Trophoblast cell (in vitro differentiated cells and primary cell): ENCODE data around the gene FHOD3.

Experiments used
- DNase-seq, 2 donors: peaks; one replicate each; pipeline ENCODE4 v3.0.0-alpha.2; 2016
- H2AFZ ChIP-seq: 2 replicates; pipeline ENCODE4 v1.6.1; 2013; ENCODE audit warnings: low read length, moderate library complexity, mild to moderate bottlenecking; ENCODE audit not compliant: insufficient read depth, poor library complexity
- H2AK5ac ChIP-seq: 2 replicates; pipeline ENCODE4 v1.6.1; 2013; ENCODE audit warnings: mild to moderate bottlenecking, low read length
- H2BK120ac ChIP-seq: 2 replicates; pipeline ENCODE4 v1.6.1; 2013; ENCODE audit warnings: low read length, mild to moderate bottlenecking, moderate library complexity; ENCODE audit not compliant: insufficient read depth, poor library complexity
- H2BK12ac ChIP-seq: 2 replicates; pipeline ENCODE4 v1.6.1; 2013; ENCODE audit warnings: mild to moderate bottlenecking, low read length, moderate library complexity
- H2BK5ac ChIP-seq: 2 replicates; pipeline ENCODE4 v1.6.1; 2013; ENCODE audit warnings: low read length, low read depth, moderate library complexity, mild to moderate bottlenecking; ENCODE audit not compliant: poor library complexity
- H3K14ac ChIP-seq: 2 replicates; pipeline ENCODE4 v1.6.1; 2013; ENCODE audit warnings: mild to moderate bottlenecking, low read length
- H3K18ac ChIP-seq: 2 replicates; pipeline ENCODE4 v1.6.1; 2013; ENCODE audit warnings: mild to moderate bottlenecking, low read length
- H3K23ac ChIP-seq: 2 replicates; pipeline ENCODE4 v1.6.1; 2013; ENCODE audit warnings: low read length
- H3K27ac ChIP-seq: 2 replicates; pipeline ENCODE4 v1.5.1; 2013; ENCODE audit warnings: low read depth, mild to moderate bottlenecking, inconsistent platforms, low read length, moderate library complexity
- H3K27me3 ChIP-seq: 2 replicates; pipeline ENCODE4 v1.6.1; 2013; ENCODE audit warnings: inconsistent platforms, mild to moderate bottlenecking, low read length, moderate library complexity; ENCODE audit not compliant: insufficient read depth
- H3K36me3 ChIP-seq, 2 experiments: 1 replicate in 1 of 2; 2 replicates in 1 of 2; pipeline ENCODE4 v1.6.1; 2013; ENCODE audit warnings: low read length in 2 of 2, mild to moderate bottlenecking in 2 of 2, moderate library complexity in 1 of 2; ENCODE audit not compliant: insufficient read depth in 2 of 2, control insufficient read depth in 1 of 2
- H3K4ac ChIP-seq: 2 replicates; pipeline ENCODE4 v1.6.1; 2013; ENCODE audit warnings: low read depth, mild to moderate bottlenecking, low read length, moderate library complexity
- H3K4me1 ChIP-seq, 2 experiments: 1 replicate in 1 of 2; 2 replicates in 1 of 2; pipeline ENCODE4 v1.6.1; 2013; ENCODE audit warnings: low read length in 2 of 2, mild to moderate bottlenecking in 2 of 2, moderate library complexity in 1 of 2; ENCODE audit not compliant: insufficient read depth in 2 of 2, control insufficient read depth in 1 of 2
- H3K4me2 ChIP-seq: 2 replicates; pipeline ENCODE4 v1.6.1; 2013; ENCODE audit warnings: inconsistent platforms, mild to moderate bottlenecking, low read length, moderate library complexity
- H3K4me3 ChIP-seq: 2 replicates; pipeline ENCODE4 v1.5.1; 2013; ENCODE audit warnings: mild to moderate bottlenecking, low read depth, low read length, inconsistent platforms
- H3K79me1 ChIP-seq: one replicate; pipeline ENCODE4 v1.6.1; 2013; ENCODE audit warnings: low read length
- H3K79me2 ChIP-seq: 2 replicates; pipeline ENCODE4 v1.6.1; 2013; ENCODE audit warnings: low read length, mild to moderate bottlenecking; ENCODE audit not compliant: control insufficient read depth, insufficient read depth, poor library complexity
- H3K9ac ChIP-seq: 2 replicates; pipeline ENCODE4 v1.6.1; 2013; ENCODE audit warnings: mild to moderate bottlenecking, low read length
- H3K9me3 ChIP-seq: 2 replicates; pipeline ENCODE4 v1.6.1; 2013; ENCODE audit warnings: low read depth, mild to moderate bottlenecking, control low read depth, inconsistent platforms, low read length; ENCODE audit not compliant: insufficient read depth
- H4K12ac ChIP-seq: 2 replicates; pipeline ENCODE4 v1.6.1; 2013; ENCODE audit warnings: low read depth, mild to moderate bottlenecking, low read length, moderate library complexity
- H4K8ac ChIP-seq: 2 replicates; pipeline ENCODE4 v1.6.1; 2013; ENCODE audit warnings: low read depth, mild to moderate bottlenecking, low read length, moderate library complexity
- H4K91ac ChIP-seq: one replicate; pipeline ENCODE4 v1.6.1; 2013; ENCODE audit warnings: low read depth, mild to moderate bottlenecking, low read length, moderate library complexity
- WGBS: extraction: QIAGEN DNeasy Blood & Tissue Kit; methylation state at CpG from one replicate; pipeline ENCODE4 v1.1.7; 2013; ENCODE audit warnings: missing lambda C conversion rate; ENCODE audit not compliant: insufficient read length, insufficient coverage; ENCODE audit errors: extremely low coverage; 5-methylcytosine and 5-hydroxymethylcytosine counted together

FHOD3 gene

DNA sequence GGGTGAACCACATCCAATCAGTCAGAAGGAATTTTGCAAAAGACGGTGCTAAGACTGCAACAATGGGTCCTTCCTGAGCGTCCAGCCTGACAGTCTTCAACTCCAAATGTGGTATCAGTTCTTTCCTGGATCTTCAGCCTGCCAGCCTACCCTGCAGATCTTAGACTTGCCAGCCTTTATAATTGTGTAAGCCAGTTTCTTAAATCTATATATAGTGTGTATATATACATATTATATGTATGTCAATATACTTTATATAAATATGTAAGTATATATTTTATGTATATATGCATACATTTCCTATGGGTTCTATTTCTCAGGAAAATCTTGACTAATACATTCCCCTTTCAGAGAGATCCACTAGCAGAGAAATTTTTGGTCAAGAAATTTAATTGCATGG is 245.5 kb downstream of the FHOD3 start:
- Histone ChIP-seq H3K4me2 (no peak overlapping the region), H3K36me3 (peaks cover 2 to 4% of the 10 kb centered on the region in 2 experiments), H3K27ac (no peak overlapping the region), H3K79me2 (no peaks in the 10 kb centered on the region), H2BK12ac (no peak overlapping the region), H2BK120ac (no peak overlapping the region), H3K18ac (no peak overlapping the region), H4K8ac (no peak overlapping the region), H2AK5ac (no peak overlapping the region), H3K23ac (no peak overlapping the region), H4K91ac (no peak overlapping the region), H3K27me3 (no peaks in the 10 kb centered on the region), H3K4me1 (no peaks in the 10 kb centered on the region), H2BK5ac (no peak overlapping the region), H3K4me3 (no peak overlapping the region), H3K9me3 (no peaks in the 10 kb centered on the region), H3K4ac (no peak overlapping the region), H4K12ac (no peak overlapping the region), H3K79me1 (no peaks in the 10 kb centered on the region), H3K9ac (no peak overlapping the region), H2AFZ (no peak overlapping the region), H3K14ac (no peak overlapping the region)
- no peak for DNase-seq
- WGBS, result no CpG with 5 or more reads among the region's 2 CpGs

DNA sequence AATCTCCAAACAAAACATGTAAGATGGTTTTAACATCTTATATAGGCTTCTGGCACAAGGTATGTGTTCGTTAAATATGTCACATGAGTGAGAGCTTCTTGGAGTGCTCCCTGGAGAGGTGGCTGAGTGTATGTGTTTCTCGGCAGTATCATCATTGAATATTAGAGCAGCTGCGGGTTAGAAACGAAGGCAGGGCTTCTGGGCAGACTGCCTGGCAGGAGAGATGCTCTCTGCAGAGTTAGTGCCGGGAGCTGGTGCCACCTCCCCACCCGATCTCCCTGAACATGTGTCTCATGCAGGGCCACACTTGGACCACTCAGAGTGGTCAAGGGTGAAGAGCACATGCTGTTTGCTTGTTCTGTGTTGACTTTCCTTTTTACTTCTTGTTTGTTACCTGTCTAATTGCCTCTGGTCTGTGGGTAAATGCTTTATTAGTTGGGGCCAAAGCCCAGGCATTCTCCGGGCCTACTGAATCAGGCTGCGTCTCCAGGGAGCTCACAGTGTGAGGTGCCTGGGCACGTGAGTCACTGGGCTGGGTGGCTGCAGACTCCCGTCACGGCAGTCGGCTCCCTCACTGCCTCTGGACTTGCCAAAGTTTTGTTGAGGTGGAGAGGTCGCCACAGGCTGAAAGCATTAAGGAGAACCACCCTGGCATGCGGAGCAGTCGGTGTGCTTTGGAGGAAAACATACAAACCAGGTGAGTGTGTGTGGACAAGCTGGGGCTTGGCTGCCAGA is 246.6 kb downstream of the FHOD3 start:
- H2AK5ac ChIP-seq, result no peak overlapping the region
- no peak overlapping the region for H2BK12ac ChIP-seq
- no peaks in the 10 kb centered on the region for H3K27me3 ChIP-seq
- H3K23ac ChIP-seq, result no peak overlapping the region
- no peaks in the 10 kb centered on the region for H3K9me3 ChIP-seq
- H2BK120ac ChIP-seq, result no peak overlapping the region
- H2AFZ ChIP-seq, result no peak overlapping the region
- no CpG with 5 or more reads among the region's 15 CpGs for WGBS
- no peak overlapping the region for H3K4ac ChIP-seq
- H4K12ac ChIP-seq, result no peak overlapping the region
- no peaks in the 10 kb centered on the region for H3K79me2 ChIP-seq
- H3K4me3 ChIP-seq, result no peak overlapping the region
- no peak overlapping the region for H3K9ac ChIP-seq
- no peak overlapping the region for H4K8ac ChIP-seq
- H3K79me1 ChIP-seq, result no peaks in the 10 kb centered on the region
- peak overlapping the region; percentile 11 for H3K18ac ChIP-seq
- H4K91ac ChIP-seq, result no peak overlapping the region
- H3K14ac ChIP-seq, result no peak overlapping the region
- no peak for DNase-seq
- no peak overlapping the region for H3K4me2 ChIP-seq
- H3K36me3 ChIP-seq, result peaks cover 2 to 4% of the 10 kb centered on the region in 2 experiments
- no peak overlapping the region for H2BK5ac ChIP-seq
- H3K27ac ChIP-seq, result no peak overlapping the region
- no peaks in the 10 kb centered on the region for H3K4me1 ChIP-seq

DNA sequence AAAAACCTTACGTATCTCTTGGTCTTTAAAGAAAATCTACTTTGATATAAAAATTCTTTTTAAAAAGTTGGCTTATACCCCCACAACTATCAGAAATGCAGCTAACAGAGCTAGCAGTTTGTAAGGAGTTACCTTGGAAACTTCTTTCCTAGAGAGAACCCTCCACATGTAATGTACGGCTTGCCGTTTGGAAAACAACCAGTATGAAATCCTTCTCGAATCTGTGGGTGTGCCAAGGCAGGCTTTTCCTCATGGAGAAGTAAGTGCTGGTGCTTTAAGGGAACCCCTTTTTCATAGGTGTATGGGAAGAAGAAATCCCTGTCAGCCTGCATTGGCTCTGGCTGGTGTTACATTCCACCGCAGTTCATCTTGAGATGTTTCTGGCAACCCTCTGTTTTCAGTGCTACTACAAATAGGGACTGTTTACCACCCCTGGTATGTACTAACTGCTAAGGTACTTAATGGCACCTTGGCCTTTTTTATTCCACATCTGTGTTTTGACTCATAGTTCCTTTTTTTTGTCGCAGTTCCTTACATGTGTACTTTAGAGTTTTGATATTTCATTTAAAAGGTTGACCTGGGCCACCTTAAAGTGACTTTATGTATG is 248.4 kb downstream of the FHOD3 start:
- WGBS, result no CpG with 5 or more reads among the region's 6 CpGs
- DNase-seq, result no peak

DNA sequence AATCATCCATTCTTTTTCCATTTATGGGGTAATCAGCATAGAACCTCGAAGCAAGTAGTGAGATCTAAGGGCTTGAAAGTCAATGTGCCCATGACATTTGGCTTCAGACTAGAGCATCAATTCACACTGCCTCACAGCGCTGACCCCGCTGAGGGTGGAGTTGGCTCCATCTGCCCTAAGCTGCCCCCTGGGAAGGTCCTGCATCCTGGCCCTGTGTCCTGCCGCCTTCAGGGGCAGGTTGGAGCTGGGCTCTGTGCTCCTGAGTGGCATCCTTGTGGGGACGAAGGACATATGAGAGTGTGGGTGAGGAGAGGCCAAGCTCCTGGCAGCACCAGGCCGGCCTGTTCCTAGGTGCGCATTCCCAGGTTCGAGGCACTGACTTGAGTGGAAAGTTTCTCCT is 249.4 kb downstream of the FHOD3 start:
- Histone ChIP-seq H3K4me2 (no peak overlapping the region), H3K9ac (no peak overlapping the region), H3K36me3 (peaks cover 2 to 4% of the 10 kb centered on the region in 2 experiments), H3K18ac (no peak overlapping the region), H3K27ac (no peak overlapping the region), H3K79me1 (no peaks in the 10 kb centered on the region), H2BK5ac (no peak overlapping the region), H3K4me1 (no peaks in the 10 kb centered on the region), H2AK5ac (no peak overlapping the region), H3K4me3 (peak overlapping the region; percentile 30), H4K91ac (no peak overlapping the region), H3K14ac (no peak overlapping the region), H3K23ac (no peak overlapping the region), H2AFZ (no peak overlapping the region), H2BK120ac (no peak overlapping the region), H3K4ac (no peak overlapping the region), H4K12ac (no peak overlapping the region), H3K79me2 (no peaks in the 10 kb centered on the region), H3K9me3 (no peaks in the 10 kb centered on the region), H3K27me3 (no peaks in the 10 kb centered on the region), H2BK12ac (no peak overlapping the region), H4K8ac (no peak overlapping the region)
- no peak for DNase-seq
- WGBS, result no CpG with 5 or more reads among the region's 8 CpGs

More for the DNA sequence above, 248.4 kb downstream of the FHOD3 start:
- peaks cover 2 to 4% of the 10 kb centered on the region in 2 experiments for H3K36me3 ChIP-seq
- H3K23ac ChIP-seq, result no peak overlapping the region
- no peak overlapping the region for H2BK120ac ChIP-seq
- H3K27me3 ChIP-seq, result no peaks in the 10 kb centered on the region
- H3K27ac ChIP-seq, result no peak overlapping the region
- no peak overlapping the region for H3K4ac ChIP-seq
- H3K79me2 ChIP-seq, result no peaks in the 10 kb centered on the region
- no peak overlapping the region for H2BK5ac ChIP-seq
- H4K8ac ChIP-seq, result no peak overlapping the region
- no peak overlapping the region for H3K9ac ChIP-seq
- H3K79me1 ChIP-seq, result no peaks in the 10 kb centered on the region
- no peak overlapping the region for H3K4me2 ChIP-seq
- H4K91ac ChIP-seq, result no peak overlapping the region
- no peak overlapping the region for H2AFZ ChIP-seq
- H3K4me3 ChIP-seq, result no peak overlapping the region
- no peak overlapping the region for H4K12ac ChIP-seq
- H3K9me3 ChIP-seq, result no peaks in the 10 kb centered on the region
- H2BK12ac ChIP-seq, result no peak overlapping the region
- H3K4me1 ChIP-seq, result no peaks in the 10 kb centered on the region
- no peak overlapping the region for H3K18ac ChIP-seq
- H3K14ac ChIP-seq, result no peak overlapping the region
- no peak overlapping the region for H2AK5ac ChIP-seq
